Panc1 (cell line): ENCODE data around the gene SIAH1. TPM values are rescaled to one million over a fixed set of nuclear protein-coding genes. Genes with fewer than 3 reads are reported as not detected.

Source experiments
- ATAC-seq: fragments of 200-7000 bp; cut with Tn5 transposase; 2 replicates; pipeline ENCODE4 v1.9.1; 2020; ENCODE audit warnings: mild to moderate bottlenecking, moderate library complexity
- BruUV-seq: library from RNA; stranded (reverse); fragments of 400-500 nt; replicated peaks from 2 replicates; lab custom pipeline; 2021; lab: Mats Ljungman, UMichigan
- CTCF ChIA-PET: fragments of 300-600 bp; sonication (Branson Sonifier 250); formaldehyde crosslinking; loops from one replicate; lab custom pipeline; 2022; ENCODE audit warnings: antibody characterized with exemption; lab: Charles Lee
- POLR2A ChIA-PET: fragments of 300-600 bp; sonication (Branson Sonifier 250); formaldehyde crosslinking; loops from one replicate; lab custom pipeline; 2022; ENCODE audit warnings: antibody characterized with exemption; lab: Charles Lee
- DNase-seq: peaks from one replicate; pipeline ENCODE4 v3.0.0-alpha.2; 2010; ENCODE audit warnings: low read depth, low spot score
- H3K27ac ChIP-seq: 2 replicates; pipeline ENCODE4 v1.5.1; 2011; ENCODE audit warnings: mild to moderate bottlenecking, low read length, inconsistent platforms
- H3K27me3 ChIP-seq: fragments of 200-500 bp; sonication (Bioruptor generic); 2 replicates; pipeline ENCODE4 v1.6.0; 2014; ENCODE audit warnings: low read length, inconsistent platforms; ENCODE audit not compliant: control insufficient read depth, insufficient read depth
- H3K36me3 ChIP-seq: fragments of 200-500 bp; sonication (Bioruptor generic); 2 replicates; pipeline ENCODE4 v1.5.1; 2014; ENCODE audit warnings: inconsistent platforms, mild to moderate bottlenecking, low read length, moderate library complexity; ENCODE audit not compliant: control insufficient read depth, insufficient read depth
- H3K4me1 ChIP-seq: 2 replicates; pipeline ENCODE4 v1.5.1; 2011; ENCODE audit warnings: inconsistent platforms, mild to moderate bottlenecking, low read length, moderate library complexity; ENCODE audit not compliant: control insufficient read depth, insufficient read depth
- H3K4me3 ChIP-seq, 2 experiments: 2 replicates each; pipeline ENCODE4 v1.5.1; 2011 to 2012; ENCODE audit warnings: low read depth in 2 of 2, low read length in 2 of 2, mild to moderate bottlenecking in 2 of 2, inconsistent platforms in 1 of 2, moderate library complexity in 1 of 2
- H3K9me3 ChIP-seq: fragments of 200-500 bp; sonication (Bioruptor generic); 2 replicates; pipeline ENCODE4 v1.5.1; 2014; ENCODE audit warnings: low read depth, mild to moderate bottlenecking, inconsistent platforms, low read length, moderate library complexity; ENCODE audit not compliant: control insufficient read depth, insufficient read depth
- POLR2AphosphoS5 ChIP-seq: IDR thresholded peaks from 2 replicates; pipeline ENCODE4 v1.6.1; 2012; ENCODE audit warnings: mild to moderate bottlenecking, low read depth, low read length, moderate library complexity
- SIN3A ChIP-seq: IDR thresholded peaks from 2 replicates; pipeline ENCODE4 v1.6.1; 2012; ENCODE audit warnings: low read depth, mild to moderate bottlenecking, low read length, moderate library complexity, borderline replicate concordance; ENCODE audit not compliant: insufficient read depth
- TCF7L2 ChIP-seq: IDR thresholded peaks from 2 replicates; pipeline ENCODE4 v1.6.1; 2011; ENCODE audit warnings: mild to moderate bottlenecking, low read depth, low read length, inconsistent platforms
- in situ Hi-C: cut with HindIII; loops from 2 replicates; pipeline ENCODE4 v1.10.0; 2016; ENCODE audit warnings: low sequenced_read_pairs, low pct_unique_long_range_greater_than_20kb
- intact Hi-C: fragments of 100-400 bp; cut with micrococcal nuclease; formaldehyde crosslinking; loops from one replicate; pipeline ENCODE4 v1.10.0; 2022; ENCODE audit not compliant: unreplicated experiment
- total RNA-seq: library from RNA; stranded (reverse); gene quantifications from one replicate; pipeline ENCODE4 v1.2.1, GENCODE V29; 2021; ENCODE audit not compliant: unreplicated experiment
- TF ChIP-seq, protein P1 (sequence below): fragments of 450-650 bp; IDR thresholded peaks from 2 replicates; pipeline ENCODE4 v1.5.1; 2017; ENCODE audit warnings: mild to moderate bottlenecking
- TF ChIP-seq, protein P2 (sequence below), 2 experiments: IDR thresholded peaks; 2 replicates each; pipeline ENCODE4 v1.6.1; 2011 to 2012; ENCODE audit warnings: low read depth in 2 of 2, control low read depth in 1 of 2, low read length in 1 of 2, mild to moderate bottlenecking in 1 of 2, moderate library complexity in 1 of 2; ENCODE audit not compliant: insufficient read depth in 1 of 2

The SIAH1 gene
- total RNA-seq, 1 experiment from 2014 or later = 18.8 TPM

DNA sequence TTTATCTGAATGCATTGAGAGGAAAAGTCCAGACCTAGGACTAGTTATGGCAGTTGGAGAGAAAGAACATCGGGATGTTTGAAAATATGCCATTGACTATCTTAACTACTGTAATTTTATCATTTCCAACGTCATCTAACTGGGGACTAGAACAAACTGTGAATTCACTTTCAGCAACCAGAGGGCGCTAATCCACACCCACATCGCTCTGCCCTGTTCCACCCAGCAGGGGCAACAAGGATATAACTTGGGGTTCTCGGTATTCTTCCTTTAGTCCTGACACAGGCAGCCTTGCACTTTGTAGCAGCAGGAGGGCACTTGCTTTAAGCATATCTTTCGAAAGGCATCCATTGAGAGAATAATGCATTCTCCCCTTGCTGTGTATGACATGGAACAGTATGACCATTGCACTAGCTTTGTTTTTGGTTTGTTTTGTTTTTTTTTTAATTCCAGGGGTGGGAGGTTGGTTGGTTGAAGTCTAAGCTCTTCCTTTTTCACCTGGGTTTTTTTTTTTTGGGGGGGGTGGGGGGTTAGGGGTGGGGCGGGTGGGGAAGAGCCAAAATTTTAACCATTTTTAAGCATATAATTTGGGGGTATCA is 31.5 kb downstream of the SIAH1 start:
- no peaks in the 10 kb centered on the region; the same call in 1 of the 2 replicates for H3K4me1 ChIP-seq
- BruUV-seq = no TSS peak
- DNase-seq (peak; percentile 24), ATAC-seq (peak; percentile 91)
- intact Hi-C loops (loop anchor here (10.0 kb wide), 1 partner anchor 171 kb away; no protein-coding TSS in a partner anchor), in situ Hi-C loops (no loop called here)
- CTCF ChIA-PET = interaction anchor here (0.6 to 2.5 kb wide), 3 partner anchors 12 to 270 kb away, joined by 3 to 10 read pairs (median 4); no protein-coding TSS in a partner anchor
- no peaks in the 10 kb centered on the region for H3K9me3 ChIP-seq
- no peaks in the 10 kb centered on the region for H3K27me3 ChIP-seq
- no peak overlapping the region for H3K27ac ChIP-seq
- no peak for TF ChIP-seq POLR2AphosphoS5
- TF ChIP-seq, protein P1, sequence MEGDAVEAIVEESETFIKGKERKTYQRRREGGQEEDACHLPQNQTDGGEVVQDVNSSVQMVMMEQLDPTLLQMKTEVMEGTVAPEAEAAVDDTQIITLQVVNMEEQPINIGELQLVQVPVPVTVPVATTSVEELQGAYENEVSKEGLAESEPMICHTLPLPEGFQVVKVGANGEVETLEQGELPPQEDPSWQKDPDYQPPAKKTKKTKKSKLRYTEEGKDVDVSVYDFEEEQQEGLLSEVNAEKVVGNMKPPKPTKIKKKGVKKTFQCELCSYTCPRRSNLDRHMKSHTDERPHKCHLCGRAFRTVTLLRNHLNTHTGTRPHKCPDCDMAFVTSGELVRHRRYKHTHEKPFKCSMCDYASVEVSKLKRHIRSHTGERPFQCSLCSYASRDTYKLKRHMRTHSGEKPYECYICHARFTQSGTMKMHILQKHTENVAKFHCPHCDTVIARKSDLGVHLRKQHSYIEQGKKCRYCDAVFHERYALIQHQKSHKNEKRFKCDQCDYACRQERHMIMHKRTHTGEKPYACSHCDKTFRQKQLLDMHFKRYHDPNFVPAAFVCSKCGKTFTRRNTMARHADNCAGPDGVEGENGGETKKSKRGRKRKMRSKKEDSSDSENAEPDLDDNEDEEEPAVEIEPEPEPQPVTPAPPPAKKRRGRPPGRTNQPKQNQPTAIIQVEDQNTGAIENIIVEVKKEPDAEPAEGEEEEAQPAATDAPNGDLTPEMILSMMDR = peak; percentile 81
- H3K4me3 ChIP-seq = no peak overlapping the region
- 0 out of 2 replicates have a peak, but pooled peaks cover 3% of the 10 kb centered on the region for H3K36me3 ChIP-seq
- POLR2A ChIA-PET = interaction anchor here (0.6 kb wide), 1 partner anchor 166 kb away, joined by 3 read pairs; no protein-coding TSS in a partner anchor

DNA sequence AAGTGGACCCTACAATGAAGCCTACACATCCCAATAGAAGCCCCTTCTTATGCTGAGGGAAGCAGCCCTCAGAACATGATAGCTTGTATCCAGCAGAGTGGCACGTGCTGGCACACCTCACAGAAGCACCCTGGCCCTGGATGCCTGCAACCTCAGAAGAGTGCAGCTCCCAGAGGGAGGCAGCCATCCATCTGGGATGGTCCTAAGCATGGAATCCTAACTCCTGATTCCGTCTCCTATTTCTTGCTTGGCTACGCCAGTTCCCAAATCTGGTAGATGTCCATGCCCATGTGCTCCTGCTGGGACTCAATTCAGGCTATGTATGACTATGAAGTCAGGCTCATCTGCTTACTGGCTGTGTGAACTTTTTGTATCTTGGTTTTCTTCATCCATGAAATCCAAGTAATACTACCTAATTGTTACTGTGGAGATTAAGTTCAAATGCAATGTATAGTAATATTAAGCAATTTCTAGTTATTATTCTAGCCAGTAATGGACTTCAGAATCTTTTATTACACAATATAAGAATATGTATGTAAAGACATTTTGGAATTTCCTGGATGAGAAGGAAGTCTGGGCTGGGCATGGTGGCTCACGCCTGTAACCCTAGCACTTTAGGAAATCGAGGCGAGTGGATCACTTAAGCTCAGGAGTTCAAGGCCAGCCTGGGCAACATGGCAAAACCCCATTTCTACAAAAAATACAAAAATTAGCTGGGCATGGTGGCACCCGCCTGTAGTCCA is 32.4 kb downstream of the SIAH1 start:
- 0 out of 2 replicates have a peak, but pooled peaks cover 3% of the 10 kb centered on the region for H3K36me3 ChIP-seq
- intact Hi-C loops = loop anchor here (10.0 kb wide), 1 partner anchor 172 kb away; no protein-coding TSS in a partner anchor
- H3K4me3 ChIP-seq = no peak overlapping the region
- H3K9me3 ChIP-seq = no peaks in the 10 kb centered on the region
- no peaks in the 10 kb centered on the region; the same call in 1 of the 2 replicates for H3K4me1 ChIP-seq
- in situ Hi-C loops = no loop called here
- TSS peak; percentile 58 for BruUV-seq
- no peaks in the 10 kb centered on the region for H3K27me3 ChIP-seq
- ChIA-PET CTCF (no interaction called here), POLR2A (no interaction called here)
- H3K27ac ChIP-seq = no peak overlapping the region
- DNase-seq (no peak), ATAC-seq (peak; percentile 27; the same call in 1 of the 2 replicates)
- no peak for TF ChIP-seq SIN3A
- TF ChIP-seq, protein P1 = no peak
- TF ChIP-seq, protein P2, sequence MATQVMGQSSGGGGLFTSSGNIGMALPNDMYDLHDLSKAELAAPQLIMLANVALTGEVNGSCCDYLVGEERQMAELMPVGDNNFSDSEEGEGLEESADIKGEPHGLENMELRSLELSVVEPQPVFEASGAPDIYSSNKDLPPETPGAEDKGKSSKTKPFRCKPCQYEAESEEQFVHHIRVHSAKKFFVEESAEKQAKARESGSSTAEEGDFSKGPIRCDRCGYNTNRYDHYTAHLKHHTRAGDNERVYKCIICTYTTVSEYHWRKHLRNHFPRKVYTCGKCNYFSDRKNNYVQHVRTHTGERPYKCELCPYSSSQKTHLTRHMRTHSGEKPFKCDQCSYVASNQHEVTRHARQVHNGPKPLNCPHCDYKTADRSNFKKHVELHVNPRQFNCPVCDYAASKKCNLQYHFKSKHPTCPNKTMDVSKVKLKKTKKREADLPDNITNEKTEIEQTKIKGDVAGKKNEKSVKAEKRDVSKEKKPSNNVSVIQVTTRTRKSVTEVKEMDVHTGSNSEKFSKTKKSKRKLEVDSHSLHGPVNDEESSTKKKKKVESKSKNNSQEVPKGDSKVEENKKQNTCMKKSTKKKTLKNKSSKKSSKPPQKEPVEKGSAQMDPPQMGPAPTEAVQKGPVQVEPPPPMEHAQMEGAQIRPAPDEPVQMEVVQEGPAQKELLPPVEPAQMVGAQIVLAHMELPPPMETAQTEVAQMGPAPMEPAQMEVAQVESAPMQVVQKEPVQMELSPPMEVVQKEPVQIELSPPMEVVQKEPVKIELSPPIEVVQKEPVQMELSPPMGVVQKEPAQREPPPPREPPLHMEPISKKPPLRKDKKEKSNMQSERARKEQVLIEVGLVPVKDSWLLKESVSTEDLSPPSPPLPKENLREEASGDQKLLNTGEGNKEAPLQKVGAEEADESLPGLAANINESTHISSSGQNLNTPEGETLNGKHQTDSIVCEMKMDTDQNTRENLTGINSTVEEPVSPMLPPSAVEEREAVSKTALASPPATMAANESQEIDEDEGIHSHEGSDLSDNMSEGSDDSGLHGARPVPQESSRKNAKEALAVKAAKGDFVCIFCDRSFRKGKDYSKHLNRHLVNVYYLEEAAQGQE (IDR thresholded peaks at IDR 0.05; ENCODE audit: insufficient read depth in 1 of 2, low read depth in 2 of 2, low read length in 1 of 2) = no peak
- no peak for TF ChIP-seq TCF7L2
- TF ChIP-seq POLR2AphosphoS5 = no peak
